GM23338 (cell line): ENCODE results near the gene GET3. TPM values are rescaled to one million over a fixed set of nuclear protein-coding genes. Genes with fewer than 3 reads are reported as not detected.

Experiments used
- ATAC-seq: fragments of 200-7000 bp; cut with Tn5 transposase; 3 replicates; pipeline ENCODE4 v1.9.1; 2020
- DNase-seq: peaks from one replicate; pipeline ENCODE4 v3.0.0-alpha.2; 2015; ENCODE audit warnings: low spot score
- H2AFZ ChIP-seq: fragments of 200-600 bp; sonication (generic); 2 replicates; pipeline ENCODE4 v1.8.0; 2016; ENCODE audit warnings: antibody characterized with exemption, mild to moderate bottlenecking, moderate library complexity
- H3F3A ChIP-seq: fragments of 200-600 bp; sonication (generic); replicated peaks from 2 replicates; pipeline ENCODE4 v1.8.0; 2017; ENCODE audit warnings: antibody characterized with exemption, mixed run types, low read depth
- H3K27ac ChIP-seq: fragments of 200-600 bp; sonication (generic); 2 replicates; pipeline ENCODE4 v1.6.1; 2016; ENCODE audit warnings: low read depth
- H3K27me3 ChIP-seq: fragments of 200-600 bp; sonication (generic); 2 replicates; pipeline ENCODE4 v1.8.0; 2016; ENCODE audit warnings: mild to moderate bottlenecking, mixed run types, moderate library complexity; ENCODE audit not compliant: insufficient read depth
- H3K36me3 ChIP-seq: fragments of 200-600 bp; sonication (generic); 2 replicates; pipeline ENCODE4 v1.8.0; 2016; ENCODE audit warnings: mild to moderate bottlenecking; ENCODE audit not compliant: insufficient read depth
- H3K4me1 ChIP-seq: fragments of 200-600 bp; sonication (generic); 2 replicates; pipeline ENCODE4 v1.8.0; 2016; ENCODE audit warnings: mild to moderate bottlenecking, moderate library complexity; ENCODE audit not compliant: insufficient read depth
- H3K4me2 ChIP-seq: fragments of 200-600 bp; sonication (generic); 2 replicates; pipeline ENCODE4 v1.7.1; 2017; ENCODE audit warnings: mixed run types
- H3K4me3 ChIP-seq: fragments of 200-600 bp; sonication (generic); 2 replicates; pipeline ENCODE4 v1.6.1; 2016; ENCODE audit warnings: mixed run types
- H3K79me2 ChIP-seq: fragments of 200-600 bp; sonication (generic); replicated peaks from 2 replicates; pipeline ENCODE4 v1.8.0; 2017; ENCODE audit warnings: mild to moderate bottlenecking; ENCODE audit not compliant: insufficient read depth
- H3K9me2 ChIP-seq: fragments of 200-600 bp; sonication (generic); 2 replicates; pipeline ENCODE4 v1.8.0; 2017; ENCODE audit not compliant: insufficient read depth
- H4K20me1 ChIP-seq: fragments of 200-600 bp; sonication (generic); replicated peaks from 2 replicates; pipeline ENCODE4 v1.8.0; 2017; ENCODE audit warnings: mild to moderate bottlenecking; ENCODE audit not compliant: insufficient read depth
- H3K27ac Mint-ChIP-seq: 2 replicates; pipeline ENCODE4 v1.8.0; 2020; ENCODE audit warnings: inconsistent platforms, mild to moderate bottlenecking, moderate library complexity, mixed read lengths
- H3K27me3 Mint-ChIP-seq: 3 replicates; pipeline ENCODE4 v1.8.0; 2022; ENCODE audit warnings: low read depth, mild to moderate bottlenecking, moderate library complexity, mixed read lengths, inconsistent platforms; ENCODE audit not compliant: insufficient read depth, poor library complexity
- H3K36me3 Mint-ChIP-seq: 3 replicates; pipeline ENCODE4 v1.8.0; 2021; ENCODE audit warnings: low read depth, mild to moderate bottlenecking, inconsistent platforms, moderate library complexity, mixed read lengths
- H3K4me1 Mint-ChIP-seq: 3 replicates; pipeline ENCODE4 v1.8.0; 2020; ENCODE audit warnings: mild to moderate bottlenecking, inconsistent platforms, mixed read lengths
- H3K4me3 Mint-ChIP-seq: 3 replicates; pipeline ENCODE4 v1.8.0; 2021; ENCODE audit warnings: moderate library complexity, mild to moderate bottlenecking, inconsistent platforms, mixed read lengths
- H3K9me3 Mint-ChIP-seq: 3 replicates; pipeline ENCODE4 v1.8.0; 2020; ENCODE audit warnings: moderate library complexity, mild to moderate bottlenecking, inconsistent platforms, mixed read lengths
- CREB1 ChIP-seq: fragments of 250-450 bp; sonication (Bioruptor Pico); IDR thresholded peaks from 2 replicates; pipeline ENCODE4 v1.5.0; 2020; ENCODE audit warnings: low read depth, mild to moderate bottlenecking, moderate library complexity
- CTCF ChIP-seq, 2 experiments: fragments of 200-600 bp in 1 of 2; sonication (generic) in 1 of 2; conservative IDR thresholded peaks; 2 replicates each; pipeline versions ENCODE4 v1.5.1 to v1.6.1; 2016 to 2017; ENCODE audit warnings: antibody characterized with exemption in 2 of 2, low read depth in 2 of 2, mild to moderate bottlenecking in 2 of 2, moderate library complexity in 1 of 2
- EZH2 ChIP-seq: fragments of 200-600 bp; sonication (generic); IDR thresholded peaks from one replicate; pipeline ENCODE4 v1.8.0; 2017; ENCODE audit warnings: antibody characterized with exemption, mild to moderate bottlenecking, low read depth; ENCODE audit not compliant: unreplicated experiment
- JUNB ChIP-seq: IDR thresholded peaks from one replicate; pipeline ENCODE4 v1.6.1; 2016; ENCODE audit warnings: antibody characterized with exemption; ENCODE audit not compliant: unreplicated experiment
- NANOG ChIP-seq: IDR thresholded peaks from 2 replicates; pipeline ENCODE4 v1.6.1; 2016; ENCODE audit warnings: antibody characterized with exemption, borderline replicate concordance
- POLR2AphosphoS5 ChIP-seq: IDR thresholded peaks from 2 replicates; pipeline ENCODE4 v1.6.1; 2016; ENCODE audit warnings: antibody characterized with exemption, low read depth
- REST ChIP-seq: IDR thresholded peaks from one replicate; pipeline ENCODE4 v1.6.1; 2018; ENCODE audit warnings: antibody characterized with exemption; ENCODE audit not compliant: unreplicated experiment
- STAT1 ChIP-seq: IDR thresholded peaks from one replicate; pipeline ENCODE4 v1.6.1; 2016; ENCODE audit warnings: antibody characterized with exemption; ENCODE audit not compliant: unreplicated experiment
- ZNF331 ChIP-seq: fragments of 250-450 bp; sonication (Bioruptor Pico); IDR thresholded peaks from 2 replicates; pipeline ENCODE4 v1.5.0; 2020; ENCODE audit warnings: low read depth, mild to moderate bottlenecking, moderate library complexity
- polyA plus RNA-seq: library from polyadenylated mRNA; unstranded; fragments of >200 nt; fragmentation: Nextera tagmentation; extraction: Ambion mirVana; gene quantifications from 2 replicates; pipeline ENCODE4 v1.2.1, GENCODE V29; 2016
- total RNA-seq: library from RNA; depleted of rRNA; stranded (reverse); fragments of >200 nt; shearing (Covaris generic); gene quantifications from 2 replicates; pipeline ENCODE4 v1.2.3, GENCODE V29; 2014

The GET3 gene
- total and polyA plus RNA-seq, 2 experiments from 2014 or later, result 90.4 to 109 TPM

GRCh38 chr19:12782424-12783290 is 45.4 kb downstream of the GET3 start:
- Histone ChIP-seq H3K4me3 (peak overlapping the region; percentile 68), H3K9me2 (no peaks in the 10 kb centered on the region), H3K4me1 (peaks cover 22% of the 10 kb centered on the region), H4K20me1 (no peaks in the 10 kb centered on the region), H2AFZ (peak overlapping the region; percentile 72; the same call in 1 of the 2 replicates), H3K27ac (no peak overlapping the region), H3K27me3 (no peaks in the 10 kb centered on the region), H3K36me3 (no peaks in the 10 kb centered on the region), H3F3A (peaks cover 31% of the 10 kb centered on the region), H3K4me2 (peak overlapping the region; percentile 86), H3K79me2 (no peaks in the 10 kb centered on the region)
- Mint-ChIP-seq H3K36me3 (no peaks in the 10 kb centered on the region), H3K4me1 (peaks cover 19% of the 10 kb centered on the region), H3K4me3 (peak overlapping the region; percentile 68), H3K27ac (no peak overlapping the region; the same call in 1 of the 2 replicates), H3K27me3 (peaks cover 9% of the 10 kb centered on the region), H3K9me3 (no peaks in the 10 kb centered on the region)
- ATAC-seq (peak; percentile 10), DNase-seq (peak; percentile 55)
- no peak for TF ChIP-seq NANOG
- peak; percentile 23; the same call in 1 of the 2 replicates for TF ChIP-seq CREB1 (CRISPR knock-in tag)
- peak; percentile 39; the same call in 1 of the 2 replicates for TF ChIP-seq POLR2AphosphoS5
- 0 out of 4 replicates have a peak, but pooled peaks of 1 of the 2 experiments have one; percentile 15 for TF ChIP-seq CTCF (conservative IDR thresholded peaks at IDR 0.05; ENCODE audit: low read depth in 2 of 2)

GRCh38 chr19:12783291-12783848 is 46.1 kb downstream of the GET3 start:
- peak overlapping the region; percentile 86 for H3K4me2 ChIP-seq
- peaks cover 29% of the 10 kb centered on the region for H3K4me1 ChIP-seq
- Mint-ChIP-seq H3K4me3 (peak overlapping the region; percentile 68), H3K27ac (no peak overlapping the region), H3K4me1 (peaks cover 23% of the 10 kb centered on the region), H3K27me3 (peaks cover 10% of the 10 kb centered on the region), H3K36me3 (no peaks in the 10 kb centered on the region), H3K9me3 (no peaks in the 10 kb centered on the region)
- DNase-seq (peak; percentile 64), ATAC-seq (no peak; the same call in 2 of the 3 replicates)
- no peak overlapping the region for H3K27ac ChIP-seq
- no peaks in the 10 kb centered on the region for H3K9me2 ChIP-seq
- no peaks in the 10 kb centered on the region for H4K20me1 ChIP-seq
- peaks cover 27% of the 10 kb centered on the region for H3F3A ChIP-seq
- H3K36me3 ChIP-seq, result no peaks in the 10 kb centered on the region
- H3K79me2 ChIP-seq, result no peaks in the 10 kb centered on the region
- peak overlapping the region; percentile 68 for H3K4me3 ChIP-seq
- no peaks in the 10 kb centered on the region for H3K27me3 ChIP-seq
- H2AFZ ChIP-seq, result no peak overlapping the region
- TF ChIP-seq JUNB, result no peak
- no peak for TF ChIP-seq POLR2AphosphoS5
- TF ChIP-seq CTCF (conservative IDR thresholded peaks at IDR 0.05; ENCODE audit: low read depth in 2 of 2), result no peak
- no peak for TF ChIP-seq REST
- TF ChIP-seq STAT1, result no peak
- TF ChIP-seq ZNF331 (CRISPR knock-in tag), result no peak
- TF ChIP-seq NANOG, result no peak
- no peak for TF ChIP-seq EZH2
